ENCODE data around the gene ANKRD9. TPM values are rescaled to one million over a fixed set of nuclear protein-coding genes. Genes with fewer than 3 reads are reported as not detected.
A peak's percentile ranks its signal among the peaks of the same experiment; 100 is the strongest.

Gene ANKRD9
- total RNA-seq, 2 experiments from 2014 or later, result 8.8 to 9.4 TPM

DNA sequence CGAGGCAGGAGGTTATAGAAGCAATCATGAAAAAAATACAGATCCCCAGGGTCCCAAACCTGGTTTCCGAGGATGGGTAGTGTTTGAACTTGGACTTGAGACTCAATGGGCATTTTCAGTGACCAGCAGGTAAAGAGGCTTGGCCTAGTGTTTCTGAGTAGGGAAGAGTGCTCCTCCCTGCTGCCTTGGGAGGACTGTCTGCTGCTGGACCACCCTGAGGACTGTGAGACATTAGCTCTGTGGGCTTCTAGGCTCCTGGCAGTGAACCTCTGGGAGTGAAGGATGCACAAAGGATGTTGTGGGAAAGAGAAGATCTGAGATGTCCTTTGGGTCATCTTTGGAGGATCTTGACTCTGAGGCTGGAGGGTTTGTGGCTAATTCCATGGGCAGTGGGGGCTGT lies 30.5 kb downstream of the ANKRD9 start:
- DNase-seq, result no peak
- Mint-ChIP-seq H3K4me3 (no peak overlapping the region), H3K27ac (peak overlapping the region; percentile 40), H3K27me3 (no peaks in the 10 kb centered on the region), H3K4me1 (peaks cover 5% of the 10 kb centered on the region), H3K9me3 (no peaks in the 10 kb centered on the region), H3K36me3 (peaks cover 10% of the 10 kb centered on the region)
- ATAC-seq (ENCODE audit: low read depth), result no peak
- POLR2A ChIA-PET, result no interaction called here

DNA sequence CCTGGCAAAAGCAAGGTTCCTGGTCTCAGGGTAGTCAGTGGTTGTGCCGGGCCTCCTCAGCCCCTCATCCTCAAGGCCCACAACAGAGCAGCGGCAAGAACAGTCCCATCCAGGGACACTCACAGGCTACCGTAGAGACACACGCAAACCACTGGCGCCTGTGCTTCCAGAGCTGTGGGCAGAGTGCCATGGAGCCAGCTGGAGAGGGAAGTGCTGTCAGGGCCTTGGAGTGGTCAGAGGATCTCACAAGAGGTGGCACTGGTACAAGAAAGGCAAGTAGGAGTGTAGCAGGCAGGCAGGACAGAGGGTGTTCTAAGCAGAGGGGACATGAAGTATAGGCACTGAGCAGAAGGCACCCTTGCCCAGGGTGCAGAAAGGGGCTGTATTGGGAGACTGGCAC lies 34.6 kb downstream of the ANKRD9 start:
- H3K9me3 Mint-ChIP-seq, result no peaks in the 10 kb centered on the region
- H3K36me3 Mint-ChIP-seq, result peaks cover 10% of the 10 kb centered on the region
- H3K27ac Mint-ChIP-seq, result no peak overlapping the region
- DNase-seq, result no peak
- ATAC-seq (ENCODE audit: low read depth), result no peak
- H3K4me3 Mint-ChIP-seq, result no peak overlapping the region
- H3K4me1 Mint-ChIP-seq, result peaks cover 15% of the 10 kb centered on the region
- H3K27me3 Mint-ChIP-seq, result no peaks in the 10 kb centered on the region
- POLR2A ChIA-PET, result no interaction called here

DNA sequence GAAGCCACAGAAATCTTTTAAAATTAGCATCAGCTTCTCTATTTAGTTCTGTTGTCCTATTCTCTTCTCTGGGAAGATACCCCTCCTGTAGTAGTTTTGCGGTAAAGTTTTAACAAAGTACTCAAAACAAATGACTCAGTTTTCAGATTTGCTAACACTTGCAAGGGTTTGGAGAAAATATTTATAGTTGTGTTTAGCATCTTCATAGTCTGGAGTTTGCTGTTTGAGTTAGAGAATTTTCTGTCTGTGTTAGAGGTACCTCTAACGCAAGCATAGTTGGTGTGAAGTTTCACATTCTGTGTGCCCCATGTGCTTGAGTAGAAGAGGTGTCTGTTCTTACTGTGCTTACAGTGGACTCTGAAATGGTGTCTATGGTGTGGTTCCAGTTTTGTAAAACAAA lies 36.0 kb downstream of the ANKRD9 start:
- Mint-ChIP-seq H3K36me3 (peaks cover 9% of the 10 kb centered on the region), H3K9me3 (no peaks in the 10 kb centered on the region), H3K27ac (no peak overlapping the region), H3K4me3 (no peak overlapping the region), H3K4me1 (peaks cover 11% of the 10 kb centered on the region), H3K27me3 (no peaks in the 10 kb centered on the region)
- POLR2A ChIA-PET, result no interaction called here
- ATAC-seq (ENCODE audit: low read depth) (no peak), DNase-seq (no peak)

DNA sequence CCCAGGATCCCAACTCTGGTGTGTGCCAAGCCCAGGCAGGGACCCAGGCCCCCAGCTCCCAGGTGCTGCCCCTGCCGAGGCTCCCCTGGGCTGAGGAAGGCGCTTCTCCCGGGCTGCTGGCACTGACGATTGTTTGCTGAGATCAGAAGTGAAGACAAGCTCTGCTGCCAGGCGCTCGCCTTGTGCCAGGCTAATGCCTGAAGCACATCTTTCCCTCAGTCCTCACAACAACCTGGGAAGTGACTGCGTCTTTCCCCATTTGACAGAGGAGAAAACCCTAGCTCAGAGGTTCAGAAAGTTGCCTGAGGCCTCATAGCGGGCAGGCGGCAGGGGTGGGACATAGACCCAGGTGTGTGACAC lies 36.8 kb downstream of the ANKRD9 start:
- H3K27me3 Mint-ChIP-seq, result no peaks in the 10 kb centered on the region
- DNase-seq, result no peak
- H3K9me3 Mint-ChIP-seq, result no peaks in the 10 kb centered on the region
- no peak for ATAC-seq (ENCODE audit: low read depth)
- no peak overlapping the region for H3K27ac Mint-ChIP-seq
- POLR2A ChIA-PET, result no interaction called here
- peaks cover 11% of the 10 kb centered on the region for H3K4me1 Mint-ChIP-seq
- H3K36me3 Mint-ChIP-seq, result peaks cover 10% of the 10 kb centered on the region
- no peak overlapping the region for H3K4me3 Mint-ChIP-seq

DNA sequence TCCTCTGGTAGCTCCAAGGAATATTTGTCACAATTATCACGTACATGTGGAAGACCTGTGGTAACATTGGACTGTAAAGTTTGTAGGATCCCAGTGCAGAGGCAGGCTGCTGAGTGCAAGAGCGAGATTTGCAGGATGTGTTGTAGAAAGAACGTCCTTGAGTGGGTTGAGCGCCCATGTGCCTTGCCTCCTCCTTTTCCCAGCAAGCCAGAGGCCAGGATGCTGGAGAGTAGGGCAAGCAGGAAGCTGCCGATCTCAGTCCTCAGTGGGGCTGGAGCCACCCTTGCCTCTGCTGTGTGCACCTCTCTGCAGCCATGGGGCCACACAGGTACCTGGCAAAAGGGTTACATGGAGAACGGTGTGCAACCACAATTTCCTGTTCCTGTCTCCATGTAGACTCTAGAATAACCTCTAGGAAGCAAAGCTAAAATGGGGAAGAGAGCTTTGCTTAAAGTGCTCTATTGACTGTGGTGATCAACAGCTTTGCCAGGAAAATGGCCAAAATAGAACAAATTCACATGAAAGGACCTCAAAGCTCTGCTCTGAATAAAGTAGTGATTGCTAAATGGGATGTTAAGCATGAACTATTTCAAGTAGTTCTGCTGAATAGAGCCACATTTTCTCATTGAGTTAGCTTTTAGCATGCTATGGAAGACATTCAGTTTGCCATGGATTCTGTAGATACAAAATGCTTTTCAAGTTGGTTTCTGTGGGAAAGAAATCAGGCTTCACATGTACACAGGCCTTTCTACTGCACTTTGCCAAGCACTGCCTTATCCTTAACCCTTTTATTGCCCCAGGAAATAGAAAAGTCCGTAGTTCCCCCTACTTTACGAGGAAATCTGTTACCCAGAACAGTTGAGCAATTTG lies 37.4 kb downstream of the ANKRD9 start:
- peaks cover 11% of the 10 kb centered on the region for H3K4me1 Mint-ChIP-seq
- H3K27me3 Mint-ChIP-seq, result no peaks in the 10 kb centered on the region
- DNase-seq (no peak), ATAC-seq (ENCODE audit: low read depth) (peak; percentile 30)
- H3K9me3 Mint-ChIP-seq, result no peaks in the 10 kb centered on the region
- no peak overlapping the region for H3K4me3 Mint-ChIP-seq
- H3K27ac Mint-ChIP-seq, result no peak overlapping the region
- POLR2A ChIA-PET, result no interaction called here
- peaks cover 14% of the 10 kb centered on the region for H3K36me3 Mint-ChIP-seq

DNA sequence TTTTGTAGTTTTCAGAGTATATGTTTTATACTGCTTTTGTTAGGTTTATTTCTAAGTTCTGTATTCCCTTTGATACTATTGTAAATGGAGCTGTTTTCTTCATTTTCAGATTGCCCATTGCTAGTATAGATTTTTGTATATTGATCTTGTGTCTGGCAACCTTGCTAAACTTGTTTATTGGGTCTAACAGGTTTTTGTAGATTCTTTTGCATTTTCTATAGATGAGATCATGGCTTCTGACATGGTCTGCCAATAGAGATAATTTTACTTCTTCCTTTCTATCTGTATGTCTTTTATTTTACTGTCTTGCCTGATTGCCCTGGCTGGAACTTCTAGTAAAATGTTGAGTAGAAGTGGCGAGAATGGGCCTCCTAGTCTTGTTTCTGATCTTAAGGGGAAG lies 40.3 kb downstream of the ANKRD9 start:
- DNase-seq, result no peak
- ATAC-seq (ENCODE audit: low read depth), result no peak
- Mint-ChIP-seq H3K4me1 (peaks cover 11% of the 10 kb centered on the region), H3K27ac (no peak overlapping the region), H3K4me3 (no peak overlapping the region), H3K36me3 (peaks cover 21% of the 10 kb centered on the region), H3K9me3 (no peaks in the 10 kb centered on the region), H3K27me3 (no peaks in the 10 kb centered on the region)
- POLR2A ChIA-PET, result no interaction called here

DNA sequence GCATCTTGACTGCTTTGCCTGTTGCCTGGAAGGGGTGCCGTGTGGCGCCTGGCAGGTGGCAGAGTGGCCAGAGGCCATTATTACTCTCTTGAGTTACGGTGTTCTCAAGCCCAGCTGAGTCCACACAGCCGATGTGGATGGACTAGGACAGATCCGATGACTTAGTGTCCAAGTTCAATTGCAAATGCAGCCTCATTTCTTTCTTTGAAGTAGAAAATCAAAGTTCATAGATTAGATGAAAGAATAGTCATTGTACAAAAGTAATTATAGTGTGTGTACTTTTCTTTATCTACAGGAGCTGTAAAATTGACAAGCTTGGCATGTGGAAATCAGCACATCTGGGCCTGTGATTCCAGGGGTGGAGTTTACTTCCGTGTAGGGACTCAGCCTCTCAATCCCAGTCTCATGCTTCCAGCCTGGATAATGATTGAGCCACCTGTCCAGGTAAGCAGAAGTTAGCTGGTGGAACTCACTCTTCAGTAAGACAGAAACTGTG lies 44.7 kb downstream of the ANKRD9 start:
- peaks cover 19% of the 10 kb centered on the region for H3K36me3 Mint-ChIP-seq
- H3K4me1 Mint-ChIP-seq, result peaks cover 11% of the 10 kb centered on the region
- DNase-seq, result no peak
- H3K9me3 Mint-ChIP-seq, result no peaks in the 10 kb centered on the region
- no peak overlapping the region for H3K27ac Mint-ChIP-seq
- POLR2A ChIA-PET, result interaction anchor here (0.6 kb wide), 1 partner anchor 16 kb away, joined by 3 read pairs; no protein-coding TSS in a partner anchor
- no peaks in the 10 kb centered on the region for H3K27me3 Mint-ChIP-seq
- ATAC-seq (ENCODE audit: low read depth), result no peak
- no peak overlapping the region for H3K4me3 Mint-ChIP-seq

DNA sequence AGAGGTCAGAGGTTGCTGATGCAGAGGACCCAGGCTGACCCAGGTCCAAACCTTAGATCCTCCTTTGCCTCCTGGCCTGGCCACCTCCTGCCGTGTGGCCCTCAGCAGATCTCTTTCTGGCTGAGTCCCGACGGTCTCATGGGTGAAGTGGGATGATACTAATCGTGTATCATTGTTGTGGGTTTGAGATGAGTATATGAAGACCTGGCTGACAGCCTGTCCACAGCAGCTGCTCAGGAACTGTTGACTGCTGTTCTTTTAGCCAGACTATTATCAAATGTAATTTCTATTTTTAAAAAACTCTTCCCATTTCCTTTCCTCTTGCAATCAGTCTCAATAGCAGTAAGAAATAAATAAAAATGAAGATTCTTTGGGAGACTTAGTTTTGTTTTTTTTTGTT lies 45.6 kb downstream of the ANKRD9 start:
- H3K4me1 Mint-ChIP-seq, result peaks cover 11% of the 10 kb centered on the region
- no peaks in the 10 kb centered on the region for H3K9me3 Mint-ChIP-seq
- no peak overlapping the region for H3K4me3 Mint-ChIP-seq
- H3K27ac Mint-ChIP-seq, result no peak overlapping the region
- POLR2A ChIA-PET, result no interaction called here
- no peak for DNase-seq
- H3K36me3 Mint-ChIP-seq, result peaks cover 13% of the 10 kb centered on the region
- no peak for ATAC-seq (ENCODE audit: low read depth)
- H3K27me3 Mint-ChIP-seq, result no peaks in the 10 kb centered on the region

DNA sequence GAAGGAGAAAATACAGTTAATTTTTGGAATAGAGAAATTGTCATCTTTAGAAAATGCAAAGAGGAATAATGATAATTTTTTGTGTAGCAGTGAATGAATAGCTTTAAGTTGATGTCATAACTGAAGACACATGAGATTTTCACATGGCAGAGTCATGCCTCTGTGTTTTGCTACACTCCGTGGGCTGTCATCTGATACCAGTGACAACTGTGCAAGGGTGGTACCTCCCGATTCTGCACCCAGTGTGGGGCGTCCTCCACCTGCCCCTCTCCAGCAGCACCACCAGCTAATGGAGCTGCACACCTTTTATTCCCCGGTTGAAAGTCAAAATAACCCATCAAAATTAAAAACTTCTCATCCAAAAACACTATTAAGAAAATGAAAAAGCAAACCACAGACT lies 47.2 kb downstream of the ANKRD9 start:
- Mint-ChIP-seq H3K27me3 (no peaks in the 10 kb centered on the region), H3K9me3 (no peaks in the 10 kb centered on the region), H3K4me1 (peaks cover 11% of the 10 kb centered on the region), H3K4me3 (no peak overlapping the region), H3K27ac (no peak overlapping the region), H3K36me3 (peaks cover 8% of the 10 kb centered on the region)
- ATAC-seq (ENCODE audit: low read depth), result no peak
- POLR2A ChIA-PET, result no interaction called here
- DNase-seq, result no peak

DNA sequence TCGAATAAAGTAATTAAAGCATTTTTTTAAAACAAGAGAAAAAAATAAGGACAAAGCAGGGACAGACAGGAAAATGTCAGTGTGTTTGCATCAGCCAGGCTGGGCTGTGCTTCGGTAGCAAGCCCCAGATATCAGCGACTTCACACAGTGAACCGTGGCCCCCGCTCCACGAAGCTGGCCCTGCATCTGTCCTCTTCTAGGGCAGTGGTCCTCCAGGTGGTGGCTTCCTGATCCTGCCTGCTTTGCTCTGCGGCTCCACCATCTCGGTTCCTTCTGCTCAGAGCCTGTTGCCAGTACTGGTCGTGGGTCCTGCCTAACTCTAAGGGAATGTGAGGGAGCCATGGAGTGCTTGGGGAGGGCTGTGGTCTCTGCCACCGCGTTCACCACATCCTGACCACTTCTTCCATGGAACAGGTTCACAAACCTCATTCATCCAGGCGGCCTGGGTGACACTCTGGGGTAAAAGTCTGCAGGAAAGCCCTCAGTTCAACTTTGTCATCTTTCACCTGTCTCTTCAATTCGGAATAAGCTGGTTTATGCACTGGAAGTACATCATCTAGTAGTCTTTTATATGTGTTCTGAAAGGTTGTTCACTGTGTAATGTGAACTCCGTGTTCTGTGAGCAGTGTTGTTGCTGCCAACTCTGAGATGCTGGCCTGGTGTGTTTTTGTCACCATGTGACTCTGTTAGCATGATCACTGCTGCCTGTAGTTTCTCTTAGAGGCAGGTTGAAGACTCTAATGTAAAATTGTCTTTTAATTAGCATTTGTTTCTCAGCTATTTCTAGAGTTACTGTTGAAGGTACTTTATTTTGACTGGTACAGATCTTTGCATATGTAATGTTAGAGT lies 47.9 kb downstream of the ANKRD9 start:
- DNase-seq (no peak), ATAC-seq (ENCODE audit: low read depth) (no peak)
- Mint-ChIP-seq H3K27ac (peak overlapping the region; percentile 56), H3K27me3 (no peaks in the 10 kb centered on the region), H3K4me3 (no peak overlapping the region), H3K4me1 (peaks cover 11% of the 10 kb centered on the region), H3K9me3 (no peaks in the 10 kb centered on the region), H3K36me3 (peaks cover 8% of the 10 kb centered on the region)
- POLR2A ChIA-PET, result no interaction called here

DNA sequence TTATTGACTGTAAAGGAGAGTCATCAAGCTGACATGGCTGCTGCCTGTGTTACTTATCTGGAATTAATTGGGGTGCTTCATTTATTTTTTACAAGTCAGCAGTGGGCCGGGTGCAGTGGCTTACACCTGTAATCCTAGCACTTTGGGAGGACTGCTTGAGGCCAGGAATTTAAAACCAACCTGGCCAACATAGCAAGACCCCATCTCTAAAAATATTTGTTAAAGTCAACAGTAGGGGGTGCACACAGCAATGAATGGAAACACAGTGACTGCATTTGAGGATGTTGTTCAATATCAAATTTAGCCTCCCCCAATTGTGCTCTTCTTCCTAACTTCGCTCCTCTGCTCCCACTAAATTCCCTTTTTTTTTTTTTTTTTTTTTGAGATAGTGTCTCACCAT lies 52.1 kb downstream of the ANKRD9 start:
- no peaks in the 10 kb centered on the region for H3K9me3 Mint-ChIP-seq
- DNase-seq (no peak), ATAC-seq (ENCODE audit: low read depth) (no peak)
- peaks cover 2% of the 10 kb centered on the region for H3K36me3 Mint-ChIP-seq
- H3K4me1 Mint-ChIP-seq, result peaks cover 8% of the 10 kb centered on the region
- POLR2A ChIA-PET, result interaction anchor here (0.6 kb wide), 1 partner anchor 59 kb away, joined by 5 read pairs; no protein-coding TSS in a partner anchor
- no peak overlapping the region for H3K4me3 Mint-ChIP-seq
- H3K27ac Mint-ChIP-seq, result no peak overlapping the region
- H3K27me3 Mint-ChIP-seq, result no peaks in the 10 kb centered on the region

DNA sequence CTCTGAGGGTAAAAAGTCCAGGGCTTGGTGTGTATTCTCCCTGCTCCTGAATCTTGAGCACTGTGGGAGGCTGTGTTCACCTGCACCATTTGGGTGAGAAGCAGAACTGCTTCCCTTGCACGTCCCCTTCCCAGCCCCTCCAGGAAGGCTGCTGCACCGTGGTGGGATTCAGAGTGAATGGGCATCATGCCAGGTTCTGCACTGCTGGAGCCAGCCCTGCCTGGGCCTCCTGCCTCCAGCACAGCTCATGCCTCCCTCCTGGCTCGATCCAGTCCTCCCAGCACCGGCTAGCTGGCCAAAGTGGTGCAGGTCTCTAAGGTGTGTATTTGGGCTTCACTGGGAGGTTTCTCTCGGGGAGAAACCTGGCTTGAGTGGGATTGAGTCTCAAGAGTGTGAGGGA lies 54.9 kb downstream of the ANKRD9 start:
- DNase-seq (no peak), ATAC-seq (ENCODE audit: low read depth) (no peak)
- H3K9me3 Mint-ChIP-seq, result no peaks in the 10 kb centered on the region
- no peak overlapping the region for H3K27ac Mint-ChIP-seq
- H3K36me3 Mint-ChIP-seq, result peaks cover 3% of the 10 kb centered on the region
- POLR2A ChIA-PET, result no interaction called here
- H3K4me1 Mint-ChIP-seq, result no peaks in the 10 kb centered on the region
- H3K4me3 Mint-ChIP-seq, result no peak overlapping the region
- no peaks in the 10 kb centered on the region for H3K27me3 Mint-ChIP-seq

DNA sequence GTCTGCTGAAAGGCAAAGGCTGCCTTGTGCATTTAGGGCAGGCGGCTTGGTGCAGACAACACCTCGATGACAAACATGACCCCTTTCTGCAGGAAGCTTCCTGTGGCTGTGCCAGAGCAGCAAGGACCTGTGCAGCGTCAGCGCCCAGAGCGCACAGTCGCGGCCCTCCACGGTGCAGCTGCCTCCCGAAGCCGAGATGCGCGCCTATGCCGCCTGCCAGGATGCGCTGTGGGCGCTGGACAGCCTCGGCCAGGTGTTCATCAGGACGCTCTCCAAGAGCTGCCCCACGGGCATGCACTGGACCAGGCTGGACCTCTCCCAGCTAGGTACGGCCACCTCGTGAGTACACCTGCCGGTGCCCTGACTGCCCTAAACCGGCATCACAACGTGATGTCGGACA lies 57.3 kb downstream of the ANKRD9 start:
- no peak for ATAC-seq (ENCODE audit: low read depth)
- no peak overlapping the region for H3K4me3 Mint-ChIP-seq
- H3K27me3 Mint-ChIP-seq, result no peaks in the 10 kb centered on the region
- H3K9me3 Mint-ChIP-seq, result no peaks in the 10 kb centered on the region
- H3K36me3 Mint-ChIP-seq, result peaks cover 3% of the 10 kb centered on the region
- no peak overlapping the region for H3K27ac Mint-ChIP-seq
- H3K4me1 Mint-ChIP-seq, result no peaks in the 10 kb centered on the region
- POLR2A ChIA-PET, result no interaction called here
- DNase-seq, result no peak
